H1 (cell line): ENCODE data around the gene GNLY. TPM values are rescaled to one million over a fixed set of nuclear protein-coding genes. Genes with fewer than 3 reads are reported as not detected.

ENCODE experiments used
- CBX5 ChIP-seq: fragments of 300-800, 300-1000 bp; sonication (generic); IDR thresholded peaks from 2 replicates; pipeline ENCODE4 v1.7.1; 2016; ENCODE audit warnings: antibody characterized with exemption, low read length, low read depth
- EGR1 ChIP-seq: IDR thresholded peaks from 2 replicates; pipeline ENCODE4 v1.6.1; 2011; ENCODE audit warnings: low read depth, low read length, borderline replicate concordance
- FOSL1 ChIP-seq: IDR thresholded peaks from 2 replicates; pipeline ENCODE4 v1.6.1; 2011; ENCODE audit warnings: mild to moderate bottlenecking, low read depth, low read length, moderate library complexity; ENCODE audit not compliant: insufficient read depth
- KDM4A ChIP-seq: IDR thresholded peaks from one replicate; pipeline ENCODE4 v1.7.1; 2012; ENCODE audit warnings: low read depth, mild to moderate bottlenecking, moderate library complexity, low read length, inconsistent platforms; ENCODE audit not compliant: severe bottlenecking
- KDM5A ChIP-seq: fragments of 200-600 bp; IDR thresholded peaks from 2 replicates; pipeline ENCODE4 v1.7.1; 2012; ENCODE audit warnings: mild to moderate bottlenecking, low read length, inconsistent platforms, mixed read lengths
- PHF8 ChIP-seq: fragments of 200-600 bp; sonication (generic); conservative IDR thresholded peaks from 2 replicates; pipeline ENCODE4 v1.7.1; 2012; ENCODE audit warnings: low read depth, mild to moderate bottlenecking, inconsistent platforms, low read length, moderate library complexity
- RNF2 ChIP-seq: fragments of 200-900, 300-1000 bp; sonication (generic); IDR thresholded peaks from 2 replicates; pipeline ENCODE4 v1.7.1; 2016; ENCODE audit warnings: borderline replicate concordance, low read depth, mild to moderate bottlenecking, antibody characterized with exemption, low read length; ENCODE audit not compliant: poor library complexity, severe bottlenecking; ENCODE audit errors: missing control alignments
- SAP30 ChIP-seq: fragments of 300-600 bp; sonication (generic); IDR thresholded peaks from 2 replicates; pipeline ENCODE4 v1.7.1; 2012; ENCODE audit warnings: low read length, moderate library complexity, mild to moderate bottlenecking, inconsistent platforms; ENCODE audit not compliant: insufficient read depth, insufficient replicate concordance
- SP2 ChIP-seq: IDR thresholded peaks from 2 replicates; pipeline ENCODE4 v1.6.1; 2012; ENCODE audit warnings: mild to moderate bottlenecking, low read length, inconsistent platforms
- TAF1 ChIP-seq: IDR thresholded peaks from 2 replicates; pipeline ENCODE4 v1.6.1; 2011; ENCODE audit warnings: mild to moderate bottlenecking, low read depth, low read length
- TBP ChIP-seq: IDR thresholded peaks from 2 replicates; pipeline ENCODE4 v1.6.1; 2011; ENCODE audit warnings: low read depth, low read length, improper control_type of control experiment
- polyA plus RNA-seq, 7 experiments: library from polyadenylated mRNA; depleted of rRNA in 3 of 7; stranded (reverse) in 5 of 7; unstranded in 2 of 7; fragments of >200 nt in 5 of 7; fragments of 200-250 nt in 2 of 7; gene quantifications; 1 replicate in 5 of 7; 2 replicates in 1 of 7; 4 replicates in 1 of 7; pipeline versions ENCODE4 v1.2.1 to v1.2.3, GENCODE V29; 2011 to 2013; ENCODE audit warnings: missing spikeins in 2 of 7, mixed read lengths in 2 of 7
- total RNA-seq: library from RNA; stranded (reverse); fragmentation: NEBNext Ultra II Directional; extraction: Animal tissue kit (Norgen Biotek cat#: 25700); gene quantifications from 2 replicates; pipeline ENCODE4 v1.2.1, GENCODE V29; 2021
- TF ChIP-seq, protein P1 (sequence below): fragments of 300-600 bp; sonication (generic); IDR thresholded peaks from 2 replicates; pipeline ENCODE4 v1.7.1; 2012; ENCODE audit warnings: low read length, moderate library complexity, mild to moderate bottlenecking, inconsistent platforms; ENCODE audit not compliant: insufficient replicate concordance

GNLY gene
- total and polyA plus RNA-seq, 2 of the 8 experiments (the other 6 are each of a cell fraction or from before 2014, with no cell fraction given), result 0.03 TPM; not detected in 1

DNA sequence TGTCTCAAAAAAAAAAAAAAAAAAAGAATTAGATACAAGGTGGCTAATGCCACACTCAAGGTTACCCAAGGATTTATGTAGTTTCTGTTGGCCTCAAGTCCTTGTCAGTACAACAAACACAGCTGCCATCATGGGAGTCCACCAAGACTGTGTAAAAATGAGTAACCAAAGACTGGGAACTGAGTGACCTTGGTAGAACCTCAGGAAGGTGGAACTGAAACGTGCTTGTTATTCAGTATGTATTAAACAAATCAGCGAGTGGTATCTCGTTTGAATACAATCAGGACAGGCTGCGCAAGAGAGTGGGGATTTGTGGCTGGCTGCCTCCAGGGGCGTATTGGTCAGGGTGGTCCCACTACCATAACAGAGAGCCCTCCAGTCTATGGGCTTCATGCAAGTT, 24.6 kb upstream of the GNLY start (continued):
- TF ChIP-seq, protein P1, sequence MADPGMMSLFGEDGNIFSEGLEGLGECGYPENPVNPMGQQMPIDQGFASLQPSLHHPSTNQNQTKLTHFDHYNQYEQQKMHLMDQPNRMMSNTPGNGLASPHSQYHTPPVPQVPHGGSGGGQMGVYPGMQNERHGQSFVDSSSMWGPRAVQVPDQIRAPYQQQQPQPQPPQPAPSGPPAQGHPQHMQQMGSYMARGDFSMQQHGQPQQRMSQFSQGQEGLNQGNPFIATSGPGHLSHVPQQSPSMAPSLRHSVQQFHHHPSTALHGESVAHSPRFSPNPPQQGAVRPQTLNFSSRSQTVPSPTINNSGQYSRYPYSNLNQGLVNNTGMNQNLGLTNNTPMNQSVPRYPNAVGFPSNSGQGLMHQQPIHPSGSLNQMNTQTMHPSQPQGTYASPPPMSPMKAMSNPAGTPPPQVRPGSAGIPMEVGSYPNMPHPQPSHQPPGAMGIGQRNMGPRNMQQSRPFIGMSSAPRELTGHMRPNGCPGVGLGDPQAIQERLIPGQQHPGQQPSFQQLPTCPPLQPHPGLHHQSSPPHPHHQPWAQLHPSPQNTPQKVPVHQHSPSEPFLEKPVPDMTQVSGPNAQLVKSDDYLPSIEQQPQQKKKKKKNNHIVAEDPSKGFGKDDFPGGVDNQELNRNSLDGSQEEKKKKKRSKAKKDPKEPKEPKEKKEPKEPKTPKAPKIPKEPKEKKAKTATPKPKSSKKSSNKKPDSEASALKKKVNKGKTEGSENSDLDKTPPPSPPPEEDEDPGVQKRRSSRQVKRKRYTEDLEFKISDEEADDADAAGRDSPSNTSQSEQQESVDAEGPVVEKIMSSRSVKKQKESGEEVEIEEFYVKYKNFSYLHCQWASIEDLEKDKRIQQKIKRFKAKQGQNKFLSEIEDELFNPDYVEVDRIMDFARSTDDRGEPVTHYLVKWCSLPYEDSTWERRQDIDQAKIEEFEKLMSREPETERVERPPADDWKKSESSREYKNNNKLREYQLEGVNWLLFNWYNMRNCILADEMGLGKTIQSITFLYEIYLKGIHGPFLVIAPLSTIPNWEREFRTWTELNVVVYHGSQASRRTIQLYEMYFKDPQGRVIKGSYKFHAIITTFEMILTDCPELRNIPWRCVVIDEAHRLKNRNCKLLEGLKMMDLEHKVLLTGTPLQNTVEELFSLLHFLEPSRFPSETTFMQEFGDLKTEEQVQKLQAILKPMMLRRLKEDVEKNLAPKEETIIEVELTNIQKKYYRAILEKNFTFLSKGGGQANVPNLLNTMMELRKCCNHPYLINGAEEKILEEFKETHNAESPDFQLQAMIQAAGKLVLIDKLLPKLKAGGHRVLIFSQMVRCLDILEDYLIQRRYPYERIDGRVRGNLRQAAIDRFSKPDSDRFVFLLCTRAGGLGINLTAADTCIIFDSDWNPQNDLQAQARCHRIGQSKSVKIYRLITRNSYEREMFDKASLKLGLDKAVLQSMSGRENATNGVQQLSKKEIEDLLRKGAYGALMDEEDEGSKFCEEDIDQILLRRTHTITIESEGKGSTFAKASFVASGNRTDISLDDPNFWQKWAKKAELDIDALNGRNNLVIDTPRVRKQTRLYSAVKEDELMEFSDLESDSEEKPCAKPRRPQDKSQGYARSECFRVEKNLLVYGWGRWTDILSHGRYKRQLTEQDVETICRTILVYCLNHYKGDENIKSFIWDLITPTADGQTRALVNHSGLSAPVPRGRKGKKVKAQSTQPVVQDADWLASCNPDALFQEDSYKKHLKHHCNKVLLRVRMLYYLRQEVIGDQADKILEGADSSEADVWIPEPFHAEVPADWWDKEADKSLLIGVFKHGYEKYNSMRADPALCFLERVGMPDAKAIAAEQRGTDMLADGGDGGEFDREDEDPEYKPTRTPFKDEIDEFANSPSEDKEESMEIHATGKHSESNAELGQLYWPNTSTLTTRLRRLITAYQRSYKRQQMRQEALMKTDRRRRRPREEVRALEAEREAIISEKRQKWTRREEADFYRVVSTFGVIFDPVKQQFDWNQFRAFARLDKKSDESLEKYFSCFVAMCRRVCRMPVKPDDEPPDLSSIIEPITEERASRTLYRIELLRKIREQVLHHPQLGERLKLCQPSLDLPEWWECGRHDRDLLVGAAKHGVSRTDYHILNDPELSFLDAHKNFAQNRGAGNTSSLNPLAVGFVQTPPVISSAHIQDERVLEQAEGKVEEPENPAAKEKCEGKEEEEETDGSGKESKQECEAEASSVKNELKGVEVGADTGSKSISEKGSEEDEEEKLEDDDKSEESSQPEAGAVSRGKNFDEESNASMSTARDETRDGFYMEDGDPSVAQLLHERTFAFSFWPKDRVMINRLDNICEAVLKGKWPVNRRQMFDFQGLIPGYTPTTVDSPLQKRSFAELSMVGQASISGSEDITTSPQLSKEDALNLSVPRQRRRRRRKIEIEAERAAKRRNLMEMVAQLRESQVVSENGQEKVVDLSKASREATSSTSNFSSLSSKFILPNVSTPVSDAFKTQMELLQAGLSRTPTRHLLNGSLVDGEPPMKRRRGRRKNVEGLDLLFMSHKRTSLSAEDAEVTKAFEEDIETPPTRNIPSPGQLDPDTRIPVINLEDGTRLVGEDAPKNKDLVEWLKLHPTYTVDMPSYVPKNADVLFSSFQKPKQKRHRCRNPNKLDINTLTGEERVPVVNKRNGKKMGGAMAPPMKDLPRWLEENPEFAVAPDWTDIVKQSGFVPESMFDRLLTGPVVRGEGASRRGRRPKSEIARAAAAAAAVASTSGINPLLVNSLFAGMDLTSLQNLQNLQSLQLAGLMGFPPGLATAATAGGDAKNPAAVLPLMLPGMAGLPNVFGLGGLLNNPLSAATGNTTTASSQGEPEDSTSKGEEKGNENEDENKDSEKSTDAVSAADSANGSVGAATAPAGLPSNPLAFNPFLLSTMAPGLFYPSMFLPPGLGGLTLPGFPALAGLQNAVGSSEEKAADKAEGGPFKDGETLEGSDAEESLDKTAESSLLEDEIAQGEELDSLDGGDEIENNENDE, result no peak
- no peak for TF ChIP-seq FOSL1
- TF ChIP-seq EGR1, result no peak
- no peak for TF ChIP-seq RNF2
- no peak for TF ChIP-seq TBP
- no peak for TF ChIP-seq SP2
- no peak for TF ChIP-seq CBX5
- no peak for TF ChIP-seq TAF1
- TF ChIP-seq PHF8, result no peak
- TF ChIP-seq SAP30, result no peak
- no peak for TF ChIP-seq KDM5A
- TF ChIP-seq KDM4A, result no peak
